Trophoblast cell (in vitro differentiated cells and primary cell): ENCODE data around the gene ITLN1.

Experiments
- DNase-seq, 2 donors: peaks; one replicate each; pipeline ENCODE4 v3.0.0-alpha.2; 2016
- H2AFZ ChIP-seq: 2 replicates; pipeline ENCODE4 v1.6.1; 2013; ENCODE audit warnings: low read length, moderate library complexity, mild to moderate bottlenecking; ENCODE audit not compliant: insufficient read depth, poor library complexity
- H2AK5ac ChIP-seq: 2 replicates; pipeline ENCODE4 v1.6.1; 2013; ENCODE audit warnings: mild to moderate bottlenecking, low read length
- H2BK120ac ChIP-seq: 2 replicates; pipeline ENCODE4 v1.6.1; 2013; ENCODE audit warnings: low read length, mild to moderate bottlenecking, moderate library complexity; ENCODE audit not compliant: insufficient read depth, poor library complexity
- H2BK12ac ChIP-seq: 2 replicates; pipeline ENCODE4 v1.6.1; 2013; ENCODE audit warnings: mild to moderate bottlenecking, low read length, moderate library complexity
- H2BK5ac ChIP-seq: 2 replicates; pipeline ENCODE4 v1.6.1; 2013; ENCODE audit warnings: low read length, low read depth, moderate library complexity, mild to moderate bottlenecking; ENCODE audit not compliant: poor library complexity
- H3K14ac ChIP-seq: 2 replicates; pipeline ENCODE4 v1.6.1; 2013; ENCODE audit warnings: mild to moderate bottlenecking, low read length
- H3K18ac ChIP-seq: 2 replicates; pipeline ENCODE4 v1.6.1; 2013; ENCODE audit warnings: mild to moderate bottlenecking, low read length
- H3K23ac ChIP-seq: 2 replicates; pipeline ENCODE4 v1.6.1; 2013; ENCODE audit warnings: low read length
- H3K27ac ChIP-seq: 2 replicates; pipeline ENCODE4 v1.5.1; 2013; ENCODE audit warnings: low read depth, mild to moderate bottlenecking, inconsistent platforms, low read length, moderate library complexity
- H3K27me3 ChIP-seq: 2 replicates; pipeline ENCODE4 v1.6.1; 2013; ENCODE audit warnings: inconsistent platforms, mild to moderate bottlenecking, low read length, moderate library complexity; ENCODE audit not compliant: insufficient read depth
- H3K36me3 ChIP-seq, 2 experiments: 1 replicate in 1 of 2; 2 replicates in 1 of 2; pipeline ENCODE4 v1.6.1; 2013; ENCODE audit warnings: low read length in 2 of 2, mild to moderate bottlenecking in 2 of 2, moderate library complexity in 1 of 2; ENCODE audit not compliant: insufficient read depth in 2 of 2, control insufficient read depth in 1 of 2
- H3K4ac ChIP-seq: 2 replicates; pipeline ENCODE4 v1.6.1; 2013; ENCODE audit warnings: low read depth, mild to moderate bottlenecking, low read length, moderate library complexity
- H3K4me1 ChIP-seq, 2 experiments: 1 replicate in 1 of 2; 2 replicates in 1 of 2; pipeline ENCODE4 v1.6.1; 2013; ENCODE audit warnings: low read length in 2 of 2, mild to moderate bottlenecking in 2 of 2, moderate library complexity in 1 of 2; ENCODE audit not compliant: insufficient read depth in 2 of 2, control insufficient read depth in 1 of 2
- H3K4me2 ChIP-seq: 2 replicates; pipeline ENCODE4 v1.6.1; 2013; ENCODE audit warnings: inconsistent platforms, mild to moderate bottlenecking, low read length, moderate library complexity
- H3K4me3 ChIP-seq: 2 replicates; pipeline ENCODE4 v1.5.1; 2013; ENCODE audit warnings: mild to moderate bottlenecking, low read depth, low read length, inconsistent platforms
- H3K79me1 ChIP-seq: one replicate; pipeline ENCODE4 v1.6.1; 2013; ENCODE audit warnings: low read length
- H3K79me2 ChIP-seq: 2 replicates; pipeline ENCODE4 v1.6.1; 2013; ENCODE audit warnings: low read length, mild to moderate bottlenecking; ENCODE audit not compliant: control insufficient read depth, insufficient read depth, poor library complexity
- H3K9ac ChIP-seq: 2 replicates; pipeline ENCODE4 v1.6.1; 2013; ENCODE audit warnings: mild to moderate bottlenecking, low read length
- H3K9me3 ChIP-seq: 2 replicates; pipeline ENCODE4 v1.6.1; 2013; ENCODE audit warnings: low read depth, mild to moderate bottlenecking, control low read depth, inconsistent platforms, low read length; ENCODE audit not compliant: insufficient read depth
- H4K12ac ChIP-seq: 2 replicates; pipeline ENCODE4 v1.6.1; 2013; ENCODE audit warnings: low read depth, mild to moderate bottlenecking, low read length, moderate library complexity
- H4K8ac ChIP-seq: 2 replicates; pipeline ENCODE4 v1.6.1; 2013; ENCODE audit warnings: low read depth, mild to moderate bottlenecking, low read length, moderate library complexity
- H4K91ac ChIP-seq: one replicate; pipeline ENCODE4 v1.6.1; 2013; ENCODE audit warnings: low read depth, mild to moderate bottlenecking, low read length, moderate library complexity
- WGBS: extraction: QIAGEN DNeasy Blood & Tissue Kit; methylation state at CpG from one replicate; pipeline ENCODE4 v1.1.7; 2013; ENCODE audit warnings: missing lambda C conversion rate; ENCODE audit not compliant: insufficient read length, insufficient coverage; ENCODE audit errors: extremely low coverage; 5-methylcytosine and 5-hydroxymethylcytosine counted together

Gene ITLN1

DNA sequence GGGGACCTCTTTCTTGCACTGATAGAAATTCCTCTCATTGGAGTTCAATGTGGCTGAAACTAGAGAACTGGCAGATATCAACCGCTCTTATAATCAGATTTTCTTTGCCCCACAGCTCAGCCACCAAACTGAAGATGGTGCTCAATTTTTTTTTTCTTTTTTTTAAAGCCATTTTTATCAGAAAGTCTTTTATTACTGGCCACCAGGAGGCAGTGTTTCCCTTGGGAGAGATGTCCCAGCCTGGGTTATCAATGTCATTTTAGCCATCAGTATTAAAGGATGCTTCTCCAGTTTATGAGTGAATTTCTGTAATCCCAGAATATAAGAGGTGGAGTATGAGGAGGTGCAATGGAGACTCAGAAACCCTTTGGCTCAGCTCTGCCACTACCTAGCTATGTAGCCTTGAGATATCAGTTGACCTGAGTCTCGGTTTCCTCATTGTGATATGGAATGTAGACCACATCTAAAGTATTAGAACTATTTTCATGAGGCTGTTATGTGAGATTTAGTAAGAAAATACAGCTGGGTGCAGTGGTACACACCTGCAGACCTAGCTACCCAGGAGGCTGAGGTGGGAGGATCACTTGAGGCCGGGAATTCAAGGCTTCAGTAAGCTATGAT is 49.9 kb downstream of the ITLN1 start:
- Histone ChIP-seq H3K79me2 (no peaks in the 10 kb centered on the region), H2BK12ac (no peak overlapping the region), H3K4me1 (no peaks in the 10 kb centered on the region), H4K8ac (no peak overlapping the region), H4K91ac (no peak overlapping the region), H3K4me3 (no peak overlapping the region), H2AFZ (no peak overlapping the region), H3K4me2 (no peak overlapping the region), H3K79me1 (no peaks in the 10 kb centered on the region), H3K4ac (no peak overlapping the region), H3K9me3 (no peaks in the 10 kb centered on the region), H2BK5ac (no peak overlapping the region), H3K23ac (no peak overlapping the region), H3K9ac (no peak overlapping the region), H3K27me3 (no peaks in the 10 kb centered on the region), H3K14ac (no peak overlapping the region), H3K27ac (no peak overlapping the region), H3K18ac (no peak overlapping the region), H3K36me3 (no peaks in the 10 kb centered on the region), H2AK5ac (no peak overlapping the region), H4K12ac (no peak overlapping the region), H2BK120ac (no peak overlapping the region)
- no CpG with 5 or more reads among the region's 3 CpGs for WGBS
- DNase-seq: peak in 1 of 2 donors; percentile 75

DNA sequence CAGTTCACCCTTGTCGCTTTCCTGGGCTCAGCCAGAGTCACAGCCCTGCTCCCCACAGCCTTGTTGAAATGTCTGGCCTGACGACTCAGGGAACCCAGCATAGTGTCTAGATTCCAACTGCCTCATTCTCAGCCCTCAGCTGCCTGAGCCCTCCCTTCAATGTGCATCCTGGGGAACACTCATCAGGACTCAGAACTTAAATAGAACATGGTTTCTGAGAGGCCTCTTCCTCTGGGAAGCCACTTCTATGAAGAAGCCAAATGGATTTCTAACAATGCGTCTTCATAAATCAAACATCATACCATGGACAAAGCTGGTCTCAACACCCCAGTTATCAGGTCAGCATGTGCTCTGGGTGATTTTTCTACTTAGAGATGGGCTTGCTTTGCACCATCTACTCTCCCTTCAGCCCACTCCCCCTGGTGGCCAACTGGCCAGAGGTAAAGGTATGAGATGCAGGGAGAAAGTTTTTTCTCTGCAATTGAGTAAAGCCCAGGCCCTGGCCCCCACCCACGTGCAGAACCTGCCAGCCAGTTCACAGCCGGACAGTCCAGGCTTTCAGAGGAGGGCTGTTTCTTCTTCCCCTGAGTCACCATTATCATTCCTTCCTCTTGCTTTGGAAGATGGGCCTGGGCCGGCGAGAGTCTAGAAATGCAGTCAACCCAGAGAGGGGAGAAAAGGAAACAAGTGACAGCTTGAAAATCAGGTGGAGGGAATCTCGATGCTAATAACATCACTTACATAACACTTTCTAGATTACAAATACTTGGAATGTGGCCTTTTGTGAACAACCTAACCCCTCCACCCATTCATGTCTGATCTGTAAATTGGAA is 54.4 kb downstream of the ITLN1 start:
- no peak overlapping the region for H2AK5ac ChIP-seq
- no peaks in the 10 kb centered on the region for H3K9me3 ChIP-seq
- H2AFZ ChIP-seq: no peak overlapping the region
- H4K8ac ChIP-seq: no peak overlapping the region
- H3K27ac ChIP-seq: no peak overlapping the region
- no peak overlapping the region for H2BK12ac ChIP-seq
- no peak overlapping the region for H2BK120ac ChIP-seq
- H4K91ac ChIP-seq: no peak overlapping the region
- no peak overlapping the region for H3K23ac ChIP-seq
- H3K14ac ChIP-seq: no peak overlapping the region
- H4K12ac ChIP-seq: no peak overlapping the region
- peak; percentile 71 to 87 for DNase-seq
- no peaks in the 10 kb centered on the region for H3K4me1 ChIP-seq
- no CpG with 5 or more reads among the region's 8 CpGs for WGBS
- H3K4me2 ChIP-seq: no peak overlapping the region
- no peak overlapping the region for H3K4me3 ChIP-seq
- no peak overlapping the region for H2BK5ac ChIP-seq
- no peak overlapping the region for H3K9ac ChIP-seq
- H3K79me2 ChIP-seq: no peaks in the 10 kb centered on the region
- H3K4ac ChIP-seq: no peak overlapping the region
- no peaks in the 10 kb centered on the region for H3K79me1 ChIP-seq
- H3K36me3 ChIP-seq: no peaks in the 10 kb centered on the region
- no peaks in the 10 kb centered on the region for H3K27me3 ChIP-seq
- H3K18ac ChIP-seq: no peak overlapping the region

DNA sequence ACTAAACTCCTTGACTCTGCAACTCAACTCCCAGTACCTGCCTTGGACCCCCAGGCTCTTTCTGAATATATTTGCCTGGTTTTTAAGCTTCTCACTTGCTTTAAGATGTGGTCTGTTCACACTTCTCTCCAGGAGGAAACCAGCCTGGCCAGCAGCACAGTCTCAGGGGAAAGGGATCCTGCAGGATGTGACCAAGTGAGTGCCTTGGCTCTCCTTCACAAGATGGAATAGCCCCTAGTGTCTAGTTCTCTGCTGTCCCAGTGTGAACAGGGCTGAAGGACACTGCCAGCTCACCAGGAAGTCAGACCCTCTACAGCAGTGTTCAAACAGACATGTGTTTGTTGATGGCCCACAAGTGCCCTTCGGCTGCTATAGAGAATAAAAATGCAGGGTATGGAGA is 55.2 kb downstream of the ITLN1 start:
- Histone ChIP-seq H3K4me3 (no peak overlapping the region), H3K4me2 (no peak overlapping the region), H3K23ac (no peak overlapping the region), H2BK120ac (no peak overlapping the region), H3K4ac (no peak overlapping the region), H3K27ac (no peak overlapping the region), H3K79me1 (no peaks in the 10 kb centered on the region), H4K12ac (no peak overlapping the region), H2BK5ac (no peak overlapping the region), H3K9ac (no peak overlapping the region), H4K8ac (no peak overlapping the region), H2BK12ac (no peak overlapping the region), H3K18ac (no peak overlapping the region), H3K27me3 (no peaks in the 10 kb centered on the region), H3K14ac (no peak overlapping the region), H2AK5ac (no peak overlapping the region), H3K79me2 (no peaks in the 10 kb centered on the region), H3K9me3 (no peaks in the 10 kb centered on the region), H2AFZ (no peak overlapping the region), H3K36me3 (no peaks in the 10 kb centered on the region), H4K91ac (no peak overlapping the region), H3K4me1 (no peaks in the 10 kb centered on the region)
- DNase-seq: no peak
- no CpG with 5 or more reads among the region's 1 CpG for WGBS

DNA sequence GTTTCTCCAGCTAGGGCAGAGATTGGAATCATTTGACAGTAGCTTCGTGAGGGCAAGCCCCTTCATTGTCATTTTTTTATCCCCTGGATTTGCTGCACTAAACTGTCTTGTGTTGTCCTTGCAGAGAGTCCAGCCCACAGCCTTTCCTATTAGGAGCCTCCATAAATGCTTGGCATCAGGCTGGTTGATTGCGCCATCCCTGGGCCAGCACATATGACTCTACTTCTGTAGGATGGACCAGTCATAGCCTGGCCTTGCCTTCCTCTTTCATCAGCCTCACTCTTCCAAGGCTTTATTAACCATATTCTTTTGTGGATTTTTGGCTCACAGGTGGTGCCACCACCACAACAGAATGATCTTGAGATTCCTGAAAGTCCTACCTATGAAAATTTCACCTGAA is 57.6 kb downstream of the ITLN1 start:
- Histone ChIP-seq H2BK5ac (no peak overlapping the region), H3K9me3 (no peaks in the 10 kb centered on the region), H2AK5ac (no peak overlapping the region), H3K27ac (no peak overlapping the region), H3K23ac (no peak overlapping the region), H3K18ac (no peak overlapping the region), H3K36me3 (no peaks in the 10 kb centered on the region), H3K4me2 (no peak overlapping the region), H3K27me3 (no peaks in the 10 kb centered on the region), H3K14ac (no peak overlapping the region), H2AFZ (no peak overlapping the region), H4K12ac (no peak overlapping the region), H3K79me1 (no peaks in the 10 kb centered on the region), H3K79me2 (no peaks in the 10 kb centered on the region), H3K9ac (no peak overlapping the region), H2BK12ac (no peak overlapping the region), H2BK120ac (no peak overlapping the region), H4K91ac (no peak overlapping the region), H3K4me3 (no peak overlapping the region), H3K4ac (no peak overlapping the region), H3K4me1 (no peaks in the 10 kb centered on the region), H4K8ac (no peak overlapping the region)
- DNase-seq: peak; percentile 24 to 40
- no CpG with 5 or more reads among the region's 2 CpGs for WGBS
